Activated naive CD4-positive, alpha-beta T cell (primary cell): Measurements from ENCODE around the gene IL32.

Source experiments
- DNase-seq, 4 experiments: peaks; one replicate each; lab custom pipeline; 2025; lab: John Stamatoyannopoulos, UW

Gene IL32

GRCh38 chr16:3115561-3115960 lies 50.1 kb downstream of the IL32 start:
- DNase-seq, result no peak

GRCh38 chr16:3118204-3118790 lies 52.9 kb downstream of the IL32 start:
- no peak for DNase-seq

GRCh38 chr16:3118846-3119245 lies 53.4 kb downstream of the IL32 start:
- DNase-seq, result no peak
